ELR (cell line): Measurements from ENCODE around the gene LDLRAD4.

Experiments
- DNase-seq: peaks from one replicate; pipeline ENCODE4 v3.0.0-alpha.2; 2015; ENCODE audit warnings: low read depth

The LDLRAD4 gene

GRCh38 chr18:13229001-13229671 lies 10.6 kb downstream of the LDLRAD4 start:
- no peak for DNase-seq

GRCh38 chr18:13231151-13231550 lies 12.6 kb downstream of the LDLRAD4 start:
- DNase-seq = no peak

- no peak for DNase-seq
These were observed 13.7 kb downstream of the LDLRAD4 start for GRCh38 chr18:13232086-13232917.

GRCh38 chr18:13232971-13233786 lies 14.6 kb downstream of the LDLRAD4 start:
- DNase-seq = no peak

GRCh38 chr18:13233787-13234783 lies 15.5 kb downstream of the LDLRAD4 start:
- DNase-seq = no peak

- no peak for DNase-seq
These were observed 16.9 kb downstream of the LDLRAD4 start for GRCh38 chr18:13235421-13235831.

- DNase-seq = no peak
These were observed 17.4 kb downstream of the LDLRAD4 start for GRCh38 chr18:13235981-13236380.

- DNase-seq = no peak
These were observed 17.9 kb downstream of the LDLRAD4 start for GRCh38 chr18:13236411-13236810.

- no peak for DNase-seq
These were observed 18.5 kb downstream of the LDLRAD4 start for GRCh38 chr18:13237073-13237472.

GRCh38 chr18:13237641-13238040 lies 19.1 kb downstream of the LDLRAD4 start:
- DNase-seq = no peak

- no peak for DNase-seq
These were observed 20.8 kb downstream of the LDLRAD4 start for GRCh38 chr18:13239171-13239956.

- no peak for DNase-seq
These were observed 21.6 kb downstream of the LDLRAD4 start for GRCh38 chr18:13240060-13240725.

- no peak for DNase-seq
These were observed 22.7 kb downstream of the LDLRAD4 start for GRCh38 chr18:13241083-13241892.

GRCh38 chr18:13241893-13242175 lies 23.3 kb downstream of the LDLRAD4 start:
- no peak for DNase-seq

- DNase-seq = no peak
These were observed 24.2 kb downstream of the LDLRAD4 start for GRCh38 chr18:13242797-13243196.

- DNase-seq = no peak
These were observed 24.8 kb downstream of the LDLRAD4 start for GRCh38 chr18:13243363-13243762.

GRCh38 chr18:13244135-13244534 lies 25.6 kb downstream of the LDLRAD4 start:
- no peak for DNase-seq

- no peak for DNase-seq
These were observed 27.0 kb downstream of the LDLRAD4 start for GRCh38 chr18:13245481-13246000.

- DNase-seq = no peak
These were observed 27.6 kb downstream of the LDLRAD4 start for GRCh38 chr18:13246121-13246520.
